ENCODE measurements around the gene OLA1.

The OLA1 gene

DNA sequence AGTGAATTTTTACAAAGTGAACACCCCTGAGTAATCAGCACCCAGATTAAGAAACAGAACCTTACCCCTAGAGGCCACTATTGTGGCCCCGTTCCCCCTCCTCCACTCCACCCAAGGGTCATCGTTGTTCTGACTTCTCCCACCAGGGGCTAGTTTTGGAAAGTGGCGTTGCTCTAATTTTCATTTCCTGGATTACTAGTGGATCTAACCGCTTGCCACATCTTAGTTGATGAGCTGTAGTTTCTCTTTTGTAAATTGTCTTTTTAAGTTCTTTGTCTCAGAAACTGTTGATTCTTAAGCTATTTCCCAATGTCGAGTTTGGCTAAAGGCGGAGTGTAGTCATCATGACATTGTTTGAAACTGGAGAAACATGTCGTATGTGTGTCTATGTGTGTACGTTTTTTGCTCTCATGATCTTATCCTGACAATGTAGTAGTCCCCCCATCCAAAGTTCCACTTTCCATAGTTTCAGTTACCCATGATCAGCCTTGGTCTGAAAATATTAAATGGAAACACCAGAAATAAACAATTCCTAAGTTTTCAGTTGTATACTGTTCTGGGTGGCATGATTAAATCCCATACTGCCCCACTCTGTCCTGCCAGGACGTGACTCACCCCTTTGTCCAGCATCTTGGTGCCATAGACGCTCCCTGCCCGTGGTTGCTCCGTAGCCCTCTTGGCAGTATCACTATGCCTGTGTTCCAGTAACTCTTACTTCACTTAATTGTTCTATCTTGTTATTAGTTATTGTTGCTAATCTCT, 212.2 kb downstream of the OLA1 start:
- no peak for DNase-seq (ENCODE audit: low spot score)

DNA sequence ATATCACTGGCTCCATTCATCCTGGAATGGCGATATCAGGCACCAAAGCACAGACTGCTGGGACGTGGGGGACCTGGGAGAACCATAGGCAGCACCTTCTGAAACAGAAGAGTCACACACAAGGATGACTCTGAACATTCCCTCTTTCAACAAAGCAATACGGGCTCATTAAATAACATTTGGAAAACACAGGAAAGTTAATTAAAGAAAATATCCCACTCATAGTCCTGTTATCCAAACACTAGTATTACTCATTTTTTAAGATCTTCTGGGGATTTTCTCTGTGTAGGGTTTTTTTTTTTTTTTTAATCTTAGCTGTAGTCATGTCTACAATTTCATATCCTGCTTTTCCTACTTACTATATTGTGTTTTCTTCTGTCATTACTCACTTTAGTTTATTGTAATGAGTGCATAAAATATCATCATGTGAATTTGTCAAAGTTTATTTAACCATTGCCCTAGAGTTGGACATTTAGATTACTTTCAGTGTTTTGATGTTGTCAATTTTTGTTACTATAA, 213.2 kb downstream of the OLA1 start:
- no peak for DNase-seq (ENCODE audit: low spot score)

DNA sequence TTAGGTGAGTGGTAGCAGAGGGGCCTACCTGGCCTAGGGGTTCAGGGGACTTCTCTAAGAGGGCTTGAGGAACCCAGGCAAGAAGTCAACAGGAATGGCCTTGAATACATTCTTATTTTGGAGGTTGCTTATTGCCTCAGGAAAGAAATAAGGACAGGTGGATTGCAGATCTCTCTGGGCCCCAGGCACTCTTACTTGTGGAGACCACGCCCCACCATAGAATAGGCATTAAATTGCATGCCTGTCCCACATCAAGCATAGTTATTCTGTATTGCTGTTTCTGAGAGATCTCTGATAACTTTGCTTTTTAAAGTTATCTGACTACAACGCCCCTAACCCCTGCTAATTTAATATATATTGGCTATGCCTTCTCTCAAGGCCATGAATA, 215.2 kb downstream of the OLA1 start:
- no peak for DNase-seq (ENCODE audit: low spot score)

DNA sequence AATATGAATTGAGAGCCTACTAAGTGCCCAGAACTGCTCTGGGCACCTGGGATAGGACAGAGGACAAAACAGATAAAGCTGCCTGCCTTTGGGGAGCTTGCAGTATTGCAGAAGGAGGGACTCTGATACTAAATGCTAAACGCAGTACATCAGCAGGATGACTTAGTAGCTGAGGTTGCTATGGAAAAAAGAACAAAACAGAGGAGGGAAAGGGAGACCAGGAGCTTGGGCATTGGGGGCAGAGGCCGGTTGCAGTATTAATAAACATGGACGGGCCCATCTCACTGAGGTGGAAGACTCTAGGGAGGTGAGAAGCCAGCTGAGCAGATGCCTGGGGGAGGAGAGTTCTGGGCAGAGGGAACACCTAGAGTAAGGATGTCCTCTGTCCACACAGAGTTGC, 217.1 kb downstream of the OLA1 start:
- no peak for DNase-seq (ENCODE audit: low spot score)

DNA sequence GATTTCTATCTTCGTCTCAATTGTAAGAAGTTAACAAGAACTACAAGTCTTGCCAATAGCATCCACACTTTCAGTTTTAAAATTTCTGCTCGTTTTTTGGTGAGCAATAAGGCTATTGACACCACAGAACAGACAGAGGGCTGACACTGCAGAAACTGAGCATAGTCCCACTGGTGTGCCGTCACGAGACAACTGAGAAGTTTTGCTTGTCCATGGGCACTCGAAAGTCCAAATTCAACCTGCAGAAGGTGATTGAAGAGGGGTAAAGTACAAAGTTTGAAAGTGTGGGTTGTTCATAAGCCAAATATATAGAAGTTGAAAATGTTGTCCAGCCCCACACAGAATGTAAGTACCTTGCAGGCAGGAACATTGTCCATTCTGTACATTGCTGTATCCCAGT, 219.4 kb downstream of the OLA1 start:
- DNase-seq (ENCODE audit: low spot score): no peak

DNA sequence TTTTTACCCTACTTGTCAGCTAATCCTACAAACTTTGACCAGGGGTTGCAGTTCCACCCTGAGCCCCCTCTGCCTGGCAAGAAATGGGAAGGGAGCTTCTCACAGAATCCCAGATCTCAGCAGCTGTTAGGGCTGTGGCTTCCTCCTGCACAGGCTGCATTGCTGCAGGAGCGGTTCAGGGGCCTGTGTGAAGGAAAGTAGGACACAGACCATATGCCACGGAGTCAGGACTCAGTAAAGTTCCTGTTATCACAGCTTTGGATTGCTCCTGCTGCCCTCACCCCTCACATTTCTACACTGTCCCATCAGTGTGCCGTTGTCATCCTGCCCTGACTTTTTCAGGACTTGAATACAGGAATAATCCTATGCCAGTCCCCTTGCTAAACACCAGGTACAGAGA, 220.4 kb downstream of the OLA1 start:
- no peak for DNase-seq (ENCODE audit: low spot score)

DNA sequence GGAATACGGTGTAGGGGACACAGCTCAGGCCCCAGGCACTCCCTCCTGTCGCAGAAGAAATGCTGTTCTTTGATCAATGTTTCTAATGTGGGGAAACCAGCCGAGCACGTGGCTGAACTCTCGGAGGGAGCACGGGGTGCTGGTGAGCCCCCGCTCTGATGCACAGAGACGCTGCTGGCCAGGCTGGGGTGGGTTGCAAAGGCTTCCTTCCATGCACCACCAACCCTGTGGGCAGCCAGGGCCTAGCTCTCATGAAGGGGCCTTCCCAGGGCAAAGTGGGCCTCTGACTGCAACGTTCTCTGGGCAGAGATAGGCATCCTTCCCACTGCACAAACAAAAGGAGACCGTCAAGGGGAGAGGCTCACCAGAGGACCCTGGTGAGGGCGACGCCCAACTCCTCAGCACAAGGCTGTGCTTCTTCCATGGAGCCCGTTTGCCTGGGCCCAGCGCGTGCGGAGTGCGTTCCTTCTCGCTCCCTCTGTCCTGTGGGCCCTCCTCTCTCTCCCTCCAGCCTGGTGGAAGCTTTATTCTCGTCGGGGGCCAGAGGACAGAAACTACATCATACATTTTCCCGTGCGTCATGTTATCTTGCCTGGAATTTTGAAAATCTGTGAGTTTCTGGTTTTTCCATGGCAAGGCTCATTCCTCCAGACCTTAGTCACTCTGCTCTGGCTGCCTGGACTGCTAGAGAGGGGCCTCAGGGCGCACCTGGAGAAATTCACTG, 222.0 kb downstream of the OLA1 start:
- DNase-seq (ENCODE audit: low spot score): no peak

DNA sequence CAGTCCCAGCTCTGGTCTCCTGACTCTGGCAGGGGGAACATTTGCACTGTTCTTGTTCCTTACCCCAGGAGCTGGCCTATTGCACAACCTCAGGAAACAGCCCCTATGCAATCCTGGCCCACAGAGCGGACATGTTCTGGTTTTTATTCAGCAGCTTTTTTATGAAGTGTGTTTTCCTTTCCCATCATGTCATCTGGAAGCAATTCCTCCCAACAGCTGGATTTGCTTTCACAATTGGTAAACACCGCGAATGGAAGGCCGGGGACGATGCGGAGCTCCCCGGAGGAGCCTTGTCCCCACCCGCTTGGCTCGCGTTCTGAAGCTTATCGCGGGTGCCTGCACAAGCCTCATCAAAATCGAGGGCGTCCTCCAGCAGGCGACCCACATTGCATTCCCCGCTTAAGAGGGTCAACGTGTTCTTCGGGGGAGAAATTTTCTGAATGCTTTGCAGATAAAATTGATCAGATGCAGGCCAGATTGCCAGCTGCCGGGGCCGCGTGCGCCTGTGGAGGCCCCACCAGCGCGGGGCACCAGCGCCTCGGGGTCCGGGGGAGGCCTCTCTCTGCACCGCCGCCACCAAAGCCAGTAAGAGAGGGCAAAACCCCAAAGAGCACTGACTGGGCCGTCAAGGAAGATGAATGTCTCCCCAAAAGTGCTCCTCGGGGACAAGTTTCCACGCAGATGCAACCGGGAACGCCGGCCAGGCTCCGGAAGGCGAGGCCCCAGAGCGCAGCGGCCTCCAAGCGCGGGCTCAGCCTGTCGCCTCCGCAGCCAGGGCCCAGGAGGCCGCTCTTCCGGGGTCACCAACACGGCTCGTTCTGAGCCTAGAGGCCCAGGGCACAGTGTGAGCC, 222.8 kb downstream of the OLA1 start:
- no peak for DNase-seq (ENCODE audit: low spot score)

DNA sequence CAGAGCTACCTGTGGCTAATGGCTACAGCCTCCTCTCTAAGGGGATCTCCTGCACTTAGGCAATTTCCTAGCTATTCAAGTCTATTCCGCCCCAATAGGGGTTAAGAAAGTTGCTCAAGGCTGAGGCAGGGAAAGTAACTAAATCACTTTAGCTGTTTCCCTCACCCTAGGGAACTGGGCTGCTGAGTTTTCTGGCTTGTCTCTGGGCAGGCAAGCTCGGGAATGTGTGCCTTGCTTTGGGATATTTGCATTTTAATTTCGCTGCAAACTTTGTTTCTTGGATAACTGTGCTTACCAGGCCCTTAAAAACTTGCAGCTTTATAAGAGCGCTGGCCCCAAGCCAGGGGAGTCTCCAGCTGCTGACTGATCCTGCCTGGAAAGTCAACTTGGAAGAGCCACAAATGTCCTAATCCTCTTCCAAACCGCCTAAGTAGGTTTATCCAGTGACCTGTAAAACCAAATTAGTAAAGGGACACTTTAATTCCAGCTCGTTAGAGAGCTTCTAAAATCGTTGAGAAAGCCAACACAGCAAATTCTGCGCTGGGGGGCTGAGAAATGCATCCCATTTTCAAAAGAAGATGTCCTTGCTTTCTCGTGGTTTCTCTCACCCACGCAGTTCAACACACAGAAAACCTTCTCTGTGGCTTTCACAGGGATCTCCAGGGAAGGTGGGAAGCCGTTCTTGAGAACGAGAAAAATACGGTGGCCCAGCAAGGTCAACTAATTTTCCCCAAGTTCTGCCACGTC, 223.6 kb downstream of the OLA1 start:
- DNase-seq (ENCODE audit: low spot score): no peak

DNA sequence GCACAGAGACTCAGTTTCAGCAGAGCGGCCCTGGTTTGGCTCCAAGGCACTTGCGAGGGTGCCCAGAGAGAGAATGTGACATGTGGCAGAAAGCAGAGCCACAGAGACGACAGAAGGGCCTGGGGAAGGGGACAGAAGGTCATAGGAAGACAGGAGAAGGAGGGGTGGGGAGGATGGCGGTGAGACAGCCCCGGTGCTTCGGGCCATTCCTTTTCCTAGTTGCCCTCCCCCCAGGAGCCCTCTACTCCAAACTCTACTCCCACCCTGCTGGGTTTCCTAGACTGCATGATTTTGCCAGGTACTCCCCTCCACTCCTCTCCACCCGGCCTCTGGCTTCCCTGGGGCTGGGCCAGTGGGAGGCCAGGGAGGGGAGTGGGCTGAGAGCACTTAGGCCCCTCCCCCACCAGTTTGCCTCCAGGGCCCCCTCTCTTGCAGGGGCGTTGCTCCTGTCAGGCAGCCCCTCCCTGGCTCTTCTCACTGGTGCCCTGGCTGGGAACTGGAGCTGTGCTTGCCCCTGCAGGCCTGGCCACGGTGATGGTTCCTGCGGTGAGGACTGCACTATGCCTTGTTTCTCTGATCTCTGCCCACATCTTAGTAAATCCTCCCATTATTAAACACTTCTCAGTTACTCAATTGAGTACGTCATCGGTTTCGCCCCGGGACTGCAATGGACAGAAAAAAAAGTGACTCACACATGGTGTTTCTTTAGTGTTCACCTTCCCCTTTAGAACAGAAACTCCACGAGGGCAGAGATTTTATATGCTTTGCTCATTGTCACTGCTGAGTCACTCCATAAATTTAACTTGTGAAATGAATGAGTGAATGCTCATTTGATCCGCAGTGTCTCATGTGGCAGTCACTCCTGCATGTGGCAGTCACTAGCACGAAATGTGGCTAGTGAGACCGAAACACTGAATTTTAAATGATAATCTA, 224.5 kb downstream of the OLA1 start:
- DNase-seq (ENCODE audit: low spot score): no peak
